Left ventricle myocardium inferior (tissue), 1 donor: ENCODE measurements around the gene ABCC6. TPM values are rescaled to one million over a fixed set of nuclear protein-coding genes. Genes with fewer than 3 reads are reported as not detected.
A peak's percentile ranks its signal among the peaks of the same experiment; 100 is the strongest.
"Not testable (repeated sequence)": the region's sequence is repeated elsewhere in the genome, so short reads cannot be mapped to it uniquely, and the experiment has no call there.

Experiments
- DNase-seq: peaks from one replicate; pipeline ENCODE4 v3.0.0-alpha.2; 2020
- H3K27ac ChIP-seq: fragments of 200-600 bp; replicated peaks from 2 replicates; pipeline ENCODE4 v1.8.0; 2021
- H3K27me3 ChIP-seq: fragments of 200-600 bp; 2 replicates; pipeline ENCODE4 v1.8.0; 2021; ENCODE audit warnings: low read depth
- H3K36me3 ChIP-seq: fragments of 200-600 bp; 2 replicates; pipeline ENCODE4 v1.8.0; 2021
- H3K4me1 ChIP-seq: fragments of 200-600 bp; 2 replicates; pipeline ENCODE4 v1.8.0; 2021
- H3K4me3 ChIP-seq: fragments of 200-600 bp; 2 replicates; pipeline ENCODE4 v1.8.0; 2021; ENCODE audit warnings: mild to moderate bottlenecking, moderate library complexity
- H3K9me3 ChIP-seq: fragments of 200-600 bp; replicated peaks from 2 replicates; pipeline ENCODE4 v1.8.0; 2021
- intact Hi-C: fragments of 100-400 bp; cut with micrococcal nuclease; formaldehyde crosslinking; loops from one replicate; pipeline ENCODE4 v1.11.0; 2022
- total RNA-seq: library from RNA; stranded (reverse); fragmentation: NEBNext Ultra II Directional; extraction: Animal tissue kit (Norgen Biotek cat#: 25700); gene quantifications from one replicate; pipeline ENCODE4 v1.2.1, GENCODE V29; 2021
- donor health status: DM: no; HTN: yes; CAD: no; lungs with severe emphysema.

ABCC6 gene
- total RNA-seq, 1 donor from 2014 or later, result 1.2 TPM

- intact Hi-C loops, H3K27me3 ChIP-seq, H3K4me3 ChIP-seq, H3K36me3 ChIP-seq, DNase-seq, H3K27ac ChIP-seq, H3K9me3 ChIP-seq, H3K4me1 ChIP-seq: not testable (repeated sequence)
These were observed 24.1 kb upstream of the ABCC6 start for GRCh38 chr16:16247439-16247838.

GRCh38 chr16:16246578-16247262, 23.4 kb upstream of the ABCC6 start:
- intact Hi-C loops, result not testable (repeated sequence)

GRCh38 chr16:16243886-16244285, 20.6 kb upstream of the ABCC6 start:
- DNase-seq, H3K9me3 ChIP-seq, H3K4me3 ChIP-seq, H3K4me1 ChIP-seq, H3K36me3 ChIP-seq, H3K27me3 ChIP-seq, H3K27ac ChIP-seq, intact Hi-C loops: not testable (repeated sequence)

More at GRCh38 chr16:16246578-16247262, 23.4 kb upstream of the ABCC6 start:
- DNase-seq, H3K27ac ChIP-seq, H3K4me1 ChIP-seq, H3K4me3 ChIP-seq, H3K36me3 ChIP-seq, H3K9me3 ChIP-seq, H3K27me3 ChIP-seq: not testable (repeated sequence)

DNA sequence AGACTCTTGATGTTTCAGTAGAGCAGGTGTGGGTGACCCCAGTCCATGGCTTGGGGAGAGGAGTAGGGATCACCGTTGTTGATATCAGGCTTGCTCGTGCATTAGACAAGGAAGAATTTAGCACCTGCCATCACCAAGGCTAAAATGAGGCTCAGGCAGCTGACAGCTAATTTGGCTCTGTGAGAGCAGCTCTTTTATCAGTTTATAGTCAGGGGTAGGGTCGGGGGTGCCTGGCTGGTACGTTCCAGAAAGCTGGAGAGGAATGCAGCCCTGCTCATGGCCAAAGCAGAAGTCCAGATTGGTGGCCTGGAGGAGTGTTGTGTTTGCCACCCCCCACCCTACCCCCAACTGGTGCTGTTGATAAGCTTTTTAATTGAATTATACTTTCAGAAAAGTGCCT, 17.4 kb upstream of the ABCC6 start:
- H3K27me3 ChIP-seq, H3K4me1 ChIP-seq, DNase-seq, H3K9me3 ChIP-seq, intact Hi-C loops, H3K27ac ChIP-seq, H3K4me3 ChIP-seq: not testable (repeated sequence)
- H3K36me3 ChIP-seq, result peaks cover 13% of the 10 kb centered on the region

- H3K4me1 ChIP-seq, DNase-seq, intact Hi-C loops: not testable (repeated sequence)
These were observed 14.4 kb upstream of the ABCC6 start for GRCh38 chr16:16237738-16238137.

GRCh38 chr16:16237071-16237470, 13.8 kb upstream of the ABCC6 start:
- intact Hi-C loops, DNase-seq, H3K4me3 ChIP-seq, H3K4me1 ChIP-seq, H3K27me3 ChIP-seq, H3K9me3 ChIP-seq, H3K27ac ChIP-seq: not testable (repeated sequence)
- H3K36me3 ChIP-seq, result peaks cover 10% of the 10 kb centered on the region

More at GRCh38 chr16:16237738-16238137, 14.4 kb upstream of the ABCC6 start:
- H3K27me3 ChIP-seq, H3K4me3 ChIP-seq, H3K9me3 ChIP-seq, H3K27ac ChIP-seq: not testable (repeated sequence)
- peaks cover 10% of the 10 kb centered on the region for H3K36me3 ChIP-seq

DNA sequence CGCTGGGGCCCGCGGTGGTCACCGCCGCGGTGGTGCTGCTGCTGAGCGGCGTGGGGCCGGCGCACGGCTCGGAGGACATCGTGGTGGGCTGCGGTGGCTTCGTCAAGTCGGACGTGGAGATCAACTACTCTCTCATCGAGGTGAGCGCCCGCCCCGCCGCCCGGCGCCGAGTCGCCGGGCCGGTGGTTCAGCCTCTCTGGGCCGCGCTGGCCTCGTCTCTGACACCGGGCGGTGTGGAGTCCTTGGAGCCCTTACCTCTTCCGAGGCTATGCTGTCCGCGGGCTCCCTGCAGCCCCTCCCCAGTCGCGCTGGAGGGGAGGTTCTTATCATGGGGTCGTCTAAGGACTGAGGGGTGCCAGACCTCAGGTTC, 9.4 kb upstream of the ABCC6 start:
- H3K27me3 ChIP-seq, H3K27ac ChIP-seq, H3K9me3 ChIP-seq, intact Hi-C loops, DNase-seq, H3K4me1 ChIP-seq, H3K36me3 ChIP-seq: not testable (repeated sequence)
- H3K4me3 ChIP-seq, result peak overlapping the region; percentile 51

GRCh38 chr16:16223662-16224241, 458 bp upstream of the ABCC6 start:
- H3K36me3 ChIP-seq, DNase-seq, intact Hi-C loops, H3K4me1 ChIP-seq, H3K27me3 ChIP-seq, H3K27ac ChIP-seq, H3K9me3 ChIP-seq: not testable (repeated sequence)
- H3K4me3 ChIP-seq, result peak overlapping the region; percentile 50

DNA sequence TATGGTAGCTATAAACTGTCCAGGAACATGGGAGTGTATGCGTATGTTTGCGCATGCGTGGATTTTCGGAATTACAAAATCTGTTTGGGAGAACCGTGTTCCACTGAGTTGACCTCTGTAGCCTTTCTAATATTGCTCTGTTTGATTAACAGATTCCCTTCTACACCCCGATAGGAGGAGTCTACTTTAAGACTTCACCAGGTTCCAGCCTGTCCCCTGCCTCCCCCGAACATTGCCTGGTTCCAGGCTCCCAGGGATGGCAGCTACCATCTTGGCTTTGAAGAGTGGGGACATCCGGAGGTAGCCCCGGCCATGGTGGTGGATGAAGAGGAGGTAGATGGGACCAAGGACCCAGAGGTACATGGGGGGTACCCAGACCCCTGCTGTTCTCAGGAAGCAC, 1.9 kb downstream of the ABCC6 start:
- H3K9me3 ChIP-seq, H3K4me1 ChIP-seq, intact Hi-C loops, H3K27ac ChIP-seq, H3K4me3 ChIP-seq, H3K36me3 ChIP-seq, H3K27me3 ChIP-seq, DNase-seq: not testable (repeated sequence)

GRCh38 chr16:16220449-16220848, 2.8 kb downstream of the ABCC6 start:
- intact Hi-C loops, H3K9me3 ChIP-seq, H3K4me3 ChIP-seq, H3K36me3 ChIP-seq, H3K27ac ChIP-seq, DNase-seq, H3K27me3 ChIP-seq, H3K4me1 ChIP-seq: not testable (repeated sequence)

DNA sequence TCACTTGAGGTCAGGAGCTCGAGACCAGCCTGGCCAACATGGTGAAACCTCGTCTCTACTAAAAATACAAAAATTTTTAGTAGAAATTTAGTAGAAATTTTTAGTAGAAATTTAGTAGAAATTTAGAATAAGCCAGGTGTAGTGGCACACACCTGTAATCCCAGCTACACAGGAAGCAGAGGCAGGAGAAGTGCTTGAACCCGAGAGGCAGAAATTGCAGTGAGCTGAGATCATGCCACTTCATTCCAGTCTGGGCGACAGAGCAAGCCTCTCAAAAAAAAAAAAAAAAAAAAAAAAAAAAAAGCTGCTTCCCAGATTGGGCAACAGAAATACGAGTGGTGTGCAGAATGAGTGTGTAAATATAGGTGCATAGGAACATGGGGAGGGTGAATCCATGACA, 4.5 kb downstream of the ABCC6 start:
- H3K4me3 ChIP-seq, intact Hi-C loops, H3K36me3 ChIP-seq, H3K27me3 ChIP-seq, DNase-seq, H3K27ac ChIP-seq, H3K9me3 ChIP-seq, H3K4me1 ChIP-seq: not testable (repeated sequence)

GRCh38 chr16:16218349-16218748, 4.9 kb downstream of the ABCC6 start:
- H3K9me3 ChIP-seq, H3K27me3 ChIP-seq, H3K36me3 ChIP-seq, DNase-seq, intact Hi-C loops, H3K4me3 ChIP-seq, H3K27ac ChIP-seq, H3K4me1 ChIP-seq: not testable (repeated sequence)

GRCh38 chr16:16213863-16214293, 9.4 kb downstream of the ABCC6 start:
- H3K4me1 ChIP-seq, H3K27me3 ChIP-seq, DNase-seq, H3K9me3 ChIP-seq, H3K27ac ChIP-seq, H3K4me3 ChIP-seq, intact Hi-C loops, H3K36me3 ChIP-seq: not testable (repeated sequence)

GRCh38 chr16:16211404-16211803, 11.9 kb downstream of the ABCC6 start:
- H3K27me3 ChIP-seq, H3K4me3 ChIP-seq, intact Hi-C loops, H3K27ac ChIP-seq, DNase-seq, H3K4me1 ChIP-seq, H3K36me3 ChIP-seq, H3K9me3 ChIP-seq: not testable (repeated sequence)
